Endodermal cell (in vitro differentiated cells): Measurements from ENCODE around the gene UPP1. TPM values are rescaled to one million over a fixed set of nuclear protein-coding genes. Genes with fewer than 3 reads are reported as not detected.

ENCODE experiments used
- DNase-seq: peaks from one replicate; pipeline ENCODE4 v3.0.0-alpha.2; 2017
- H3K27ac ChIP-seq: 2 replicates; pipeline ENCODE4 v1.5.1; 2013; ENCODE audit warnings: mild to moderate bottlenecking, low read depth, low read length, moderate library complexity
- H3K27me3 ChIP-seq: 2 replicates; pipeline ENCODE4 v1.6.1; 2013; ENCODE audit warnings: mild to moderate bottlenecking, low read length, moderate library complexity; ENCODE audit not compliant: insufficient read depth, control insufficient read depth, poor library complexity, severe bottlenecking
- H3K36me3 ChIP-seq: 2 replicates; pipeline ENCODE4 v1.7.0; 2013; ENCODE audit warnings: mild to moderate bottlenecking, low read length, moderate library complexity; ENCODE audit not compliant: control insufficient read depth, insufficient read depth
- H3K4me1 ChIP-seq: one replicate; pipeline ENCODE4 v1.7.0; 2013; ENCODE audit warnings: low read length; ENCODE audit not compliant: control insufficient read depth, insufficient read depth
- H3K4me3 ChIP-seq: 2 replicates; pipeline ENCODE4 v1.5.1; 2013; ENCODE audit warnings: mild to moderate bottlenecking, low read length, moderate library complexity
- H3K9ac ChIP-seq: 2 replicates; pipeline ENCODE4 v1.6.1; 2013; ENCODE audit warnings: mild to moderate bottlenecking, low read length, moderate library complexity; ENCODE audit not compliant: poor library complexity, severe bottlenecking; ENCODE audit errors: extremely low read depth
- H3K9me3 ChIP-seq: 2 replicates; pipeline ENCODE4 v1.6.1; 2013; ENCODE audit warnings: mild to moderate bottlenecking, low read length, moderate library complexity; ENCODE audit not compliant: control insufficient read depth
- H3K27ac Mint-ChIP-seq: 2 replicates; pipeline ENCODE4 v1.8.0; 2020; ENCODE audit warnings: mixed read lengths
- H3K27me3 Mint-ChIP-seq: 2 replicates; pipeline ENCODE4 v1.8.0; 2021; ENCODE audit warnings: mild to moderate bottlenecking, mixed read lengths; ENCODE audit not compliant: insufficient read depth
- H3K36me3 Mint-ChIP-seq: 2 replicates; pipeline ENCODE4 v1.8.0; 2020; ENCODE audit warnings: low read depth, mixed read lengths
- H3K4me1 Mint-ChIP-seq: 2 replicates; pipeline ENCODE4 v1.8.0; 2020; ENCODE audit warnings: mixed read lengths
- H3K4me3 Mint-ChIP-seq: 2 replicates; pipeline ENCODE4 v1.8.0; 2020; ENCODE audit warnings: mild to moderate bottlenecking, moderate library complexity, mixed read lengths
- H3K9me3 Mint-ChIP-seq: 2 replicates; pipeline ENCODE4 v1.8.0; 2020; ENCODE audit warnings: mild to moderate bottlenecking, mixed read lengths
- CTCF ChIP-seq: fragments of 200-600 bp; sonication (generic); conservative IDR thresholded peaks from 2 replicates; pipeline ENCODE4 v1.5.0; 2021; ENCODE audit warnings: antibody characterized with exemption, mild to moderate bottlenecking
- WGBS, 2 experiments: methylation state at CpG; one replicate each; pipeline versions ENCODE4 v1.1.5 to v1.1.7; 2013; ENCODE audit warnings: missing lambda C conversion rate in 2 of 2, mixed read lengths in 1 of 2; ENCODE audit not compliant: insufficient coverage in 1 of 2, insufficient read length in 1 of 2; 5-methylcytosine and 5-hydroxymethylcytosine counted together
- total RNA-seq, 2 donors: library from RNA; stranded (reverse); fragmentation: NEBNext Ultra II Directional in 1 of 2; extraction: Animal tissue kit (Norgen Biotek cat#: 25700) in 1 of 2; gene quantifications; 2 replicates in 1 of 2; 3 replicates in 1 of 2; pipeline ENCODE4 v1.2.1, GENCODE V29; 2021

The UPP1 gene
- total RNA-seq, 2 donors from 2014 or later = 40.5 to 46.3 TPM

- H3K4me3 ChIP-seq = no peak overlapping the region
- Mint-ChIP-seq H3K27ac (no peak overlapping the region), H3K36me3 (peaks cover 75% of the 10 kb centered on the region), H3K4me1 (no peaks in the 10 kb centered on the region), H3K27me3 (no peaks in the 10 kb centered on the region), H3K4me3 (no peak overlapping the region), H3K9me3 (peaks cover 7% of the 10 kb centered on the region)
- no peak for TF ChIP-seq CTCF
- DNase-seq = peak; percentile 31
- H3K36me3 ChIP-seq = peaks cover 91% of the 10 kb centered on the region
- H3K9me3 ChIP-seq = peaks cover 8% of the 10 kb centered on the region
- 90 to 93% methylated on average over 5 to 6 of the region's 6 CpGs for WGBS, 2 experiments
- H3K9ac ChIP-seq = no peak overlapping the region
- peaks cover 3% of the 10 kb centered on the region for H3K4me1 ChIP-seq
- no peak overlapping the region for H3K27ac ChIP-seq
- H3K27me3 ChIP-seq = no peaks in the 10 kb centered on the region
Observed at GRCh38 chr7:48097521-48098231, 8.6 kb downstream of the UPP1 start.

- Mint-ChIP-seq H3K4me3 (no peak overlapping the region), H3K27ac (no peak overlapping the region), H3K4me1 (no peaks in the 10 kb centered on the region), H3K9me3 (peaks cover 11% of the 10 kb centered on the region), H3K27me3 (no peaks in the 10 kb centered on the region), H3K36me3 (peaks cover 77% of the 10 kb centered on the region)
- Histone ChIP-seq H3K9ac (no peak overlapping the region), H3K36me3 (peaks cover 93% of the 10 kb centered on the region), H3K9me3 (peaks cover 10% of the 10 kb centered on the region), H3K4me1 (peaks cover 3% of the 10 kb centered on the region), H3K27me3 (no peaks in the 10 kb centered on the region), H3K27ac (no peak overlapping the region), H3K4me3 (no peak overlapping the region)
- 81 to 93% methylated on average over 3 to 4 of the region's 4 CpGs for WGBS, 2 experiments
- peak; percentile 11 for DNase-seq
- no peak for TF ChIP-seq CTCF
Observed at GRCh38 chr7:48098846-48099245, 9.8 kb downstream of the UPP1 start.

GRCh38 chr7:48099781-48100180, 10.7 kb downstream of the UPP1 start:
- Mint-ChIP-seq H3K4me3 (no peak overlapping the region), H3K4me1 (no peaks in the 10 kb centered on the region), H3K27me3 (no peaks in the 10 kb centered on the region), H3K9me3 (peaks cover 11% of the 10 kb centered on the region), H3K36me3 (peaks cover 78% of the 10 kb centered on the region), H3K27ac (no peak overlapping the region)
- Histone ChIP-seq H3K27ac (no peak overlapping the region), H3K36me3 (peaks cover 96% of the 10 kb centered on the region), H3K9me3 (peaks cover 10% of the 10 kb centered on the region), H3K4me1 (peaks cover 3% of the 10 kb centered on the region), H3K4me3 (no peak overlapping the region), H3K27me3 (no peaks in the 10 kb centered on the region), H3K9ac (no peak overlapping the region)
- no peak for DNase-seq
- no peak for TF ChIP-seq CTCF
- WGBS, 2 experiments = 97 to 100% methylated on average over 3 of the region's 3 CpGs
